Right kidney (tissue), 1 donor: ENCODE results near the gene LRRC25.
"Not testable (repeated sequence)": the region's sequence is repeated elsewhere in the genome, so short reads cannot be mapped to it uniquely, and the experiment has no call there.

Experiments
- DNase-seq: peaks from one replicate; pipeline ENCODE4 v3.0.0-alpha.2; 2016

LRRC25 gene

GRCh38 chr19:18402455-18403248, 5.2 kb upstream of the LRRC25 start:
- not testable (repeated sequence) for DNase-seq

- no peak for DNase-seq
These were observed 4.2 kb upstream of the LRRC25 start for GRCh38 chr19:18401580-18402112.

- DNase-seq: no peak
These were observed 1.6 kb upstream of the LRRC25 start for GRCh38 chr19:18399008-18399407.

GRCh38 chr19:18396471-18397241, 766 bp downstream of the LRRC25 start:
- no peak for DNase-seq

GRCh38 chr19:18393836-18394235, 3.6 kb downstream of the LRRC25 start:
- no peak for DNase-seq

GRCh38 chr19:18392926-18393325, 4.5 kb downstream of the LRRC25 start:
- DNase-seq: no peak

- no peak for DNase-seq
These were observed 5.0 kb downstream of the LRRC25 start for GRCh38 chr19:18392417-18392816.

- DNase-seq: no peak
These were observed 5.8 kb downstream of the LRRC25 start for GRCh38 chr19:18391509-18392075.

GRCh38 chr19:18390065-18390907, 7.1 kb downstream of the LRRC25 start:
- DNase-seq: no peak

GRCh38 chr19:18389726-18390064, 7.7 kb downstream of the LRRC25 start:
- DNase-seq: no peak

GRCh38 chr19:18388960-18389725, 8.3 kb downstream of the LRRC25 start:
- DNase-seq: no peak

- peak; percentile 89 for DNase-seq
These were observed 9.1 kb downstream of the LRRC25 start for GRCh38 chr19:18388100-18388959.

- DNase-seq: no peak
These were observed 10.7 kb downstream of the LRRC25 start for GRCh38 chr19:18386543-18387271.

- no peak for DNase-seq
These were observed 11.5 kb downstream of the LRRC25 start, which contains the start of gene GDF15 for GRCh38 chr19:18385675-18386542. TSS of gene GDF15 (plus strand) at chr19:18386158. CDS start at chr19:18386190, 32 bp downstream.

GRCh38 chr19:18385359-18385674, 12.1 kb downstream of the LRRC25 start:
- DNase-seq: no peak

GRCh38 chr19:18384775-18385174, 12.6 kb downstream of the LRRC25 start:
- no peak for DNase-seq

- not testable (repeated sequence) for DNase-seq
These were observed 13.8 kb downstream of the LRRC25 start for GRCh38 chr19:18383622-18384021.

GRCh38 chr19:18380843-18381242, 16.6 kb downstream of the LRRC25 start:
- no peak for DNase-seq
